OCI-LY7 (cell line): Measurements from ENCODE around the gene TXNRD1.

Experiments
- EZH2phosphoT487 ChIP-seq: fragments of 200-600 bp; sonication (generic); IDR thresholded peaks from 2 replicates; pipeline ENCODE4 v1.6.1; 2018; ENCODE audit warnings: low read depth, borderline replicate concordance, mild to moderate bottlenecking, mixed run types, antibody characterized with exemption, low read length, moderate library complexity, mixed read lengths
- TF ChIP-seq, protein P1 (sequence below): fragments of 200-600 bp; sonication (generic); conservative IDR thresholded peaks from 2 replicates; pipeline ENCODE4 v1.5.1; 2014; ENCODE audit warnings: mild to moderate bottlenecking, antibody characterized with exemption, low read length, moderate library complexity, mixed read lengths

DNA sequence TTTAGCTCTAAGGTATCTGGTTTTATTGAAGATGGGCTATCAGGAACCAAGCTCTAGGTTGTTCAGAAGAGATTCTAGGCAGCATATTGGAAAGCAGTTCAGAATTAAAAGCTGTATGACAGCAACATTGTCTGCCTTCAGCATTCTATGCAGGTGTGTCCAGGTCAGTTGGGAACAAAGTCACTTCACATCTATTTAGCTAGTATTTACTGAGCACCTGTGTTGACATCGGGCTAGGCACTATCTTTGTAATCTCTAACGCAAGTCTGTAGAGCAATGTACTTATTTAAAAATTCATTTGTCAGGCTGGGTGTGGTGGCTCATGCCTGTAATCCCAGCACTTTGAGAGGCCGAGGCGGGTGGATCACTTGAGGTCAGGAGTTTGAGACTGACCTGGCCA lies 81.1 kb downstream of the TXNRD1 start:
- TF ChIP-seq EZH2phosphoT487, result no peak
- TF ChIP-seq, protein P1, sequence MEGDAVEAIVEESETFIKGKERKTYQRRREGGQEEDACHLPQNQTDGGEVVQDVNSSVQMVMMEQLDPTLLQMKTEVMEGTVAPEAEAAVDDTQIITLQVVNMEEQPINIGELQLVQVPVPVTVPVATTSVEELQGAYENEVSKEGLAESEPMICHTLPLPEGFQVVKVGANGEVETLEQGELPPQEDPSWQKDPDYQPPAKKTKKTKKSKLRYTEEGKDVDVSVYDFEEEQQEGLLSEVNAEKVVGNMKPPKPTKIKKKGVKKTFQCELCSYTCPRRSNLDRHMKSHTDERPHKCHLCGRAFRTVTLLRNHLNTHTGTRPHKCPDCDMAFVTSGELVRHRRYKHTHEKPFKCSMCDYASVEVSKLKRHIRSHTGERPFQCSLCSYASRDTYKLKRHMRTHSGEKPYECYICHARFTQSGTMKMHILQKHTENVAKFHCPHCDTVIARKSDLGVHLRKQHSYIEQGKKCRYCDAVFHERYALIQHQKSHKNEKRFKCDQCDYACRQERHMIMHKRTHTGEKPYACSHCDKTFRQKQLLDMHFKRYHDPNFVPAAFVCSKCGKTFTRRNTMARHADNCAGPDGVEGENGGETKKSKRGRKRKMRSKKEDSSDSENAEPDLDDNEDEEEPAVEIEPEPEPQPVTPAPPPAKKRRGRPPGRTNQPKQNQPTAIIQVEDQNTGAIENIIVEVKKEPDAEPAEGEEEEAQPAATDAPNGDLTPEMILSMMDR, result no peak
